PC-9 (cell line): ENCODE measurements around the gene BRAF.

Experiments used
- EZH2 ChIP-seq: fragments of 200-600 bp; sonication (generic); IDR thresholded peaks from 2 replicates; pipeline ENCODE4 v1.8.0; 2017; ENCODE audit warnings: antibody characterized with exemption, low read depth
- TF ChIP-seq, protein P1 (sequence below): fragments of 200-600 bp; sonication (generic); conservative IDR thresholded peaks from 2 replicates; pipeline ENCODE4 v1.6.1; 2017; ENCODE audit warnings: mixed run types, antibody characterized with exemption, mild to moderate bottlenecking, moderate library complexity

- TF ChIP-seq, protein P1, sequence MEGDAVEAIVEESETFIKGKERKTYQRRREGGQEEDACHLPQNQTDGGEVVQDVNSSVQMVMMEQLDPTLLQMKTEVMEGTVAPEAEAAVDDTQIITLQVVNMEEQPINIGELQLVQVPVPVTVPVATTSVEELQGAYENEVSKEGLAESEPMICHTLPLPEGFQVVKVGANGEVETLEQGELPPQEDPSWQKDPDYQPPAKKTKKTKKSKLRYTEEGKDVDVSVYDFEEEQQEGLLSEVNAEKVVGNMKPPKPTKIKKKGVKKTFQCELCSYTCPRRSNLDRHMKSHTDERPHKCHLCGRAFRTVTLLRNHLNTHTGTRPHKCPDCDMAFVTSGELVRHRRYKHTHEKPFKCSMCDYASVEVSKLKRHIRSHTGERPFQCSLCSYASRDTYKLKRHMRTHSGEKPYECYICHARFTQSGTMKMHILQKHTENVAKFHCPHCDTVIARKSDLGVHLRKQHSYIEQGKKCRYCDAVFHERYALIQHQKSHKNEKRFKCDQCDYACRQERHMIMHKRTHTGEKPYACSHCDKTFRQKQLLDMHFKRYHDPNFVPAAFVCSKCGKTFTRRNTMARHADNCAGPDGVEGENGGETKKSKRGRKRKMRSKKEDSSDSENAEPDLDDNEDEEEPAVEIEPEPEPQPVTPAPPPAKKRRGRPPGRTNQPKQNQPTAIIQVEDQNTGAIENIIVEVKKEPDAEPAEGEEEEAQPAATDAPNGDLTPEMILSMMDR = no peak
- no peak for TF ChIP-seq EZH2
These were observed 252.8 kb downstream of the BRAF start for GRCh38 chr7:140671966-140672365.
